Brain microvascular endothelial cell (primary cell): ENCODE measurements around the gene FAM117A.

ENCODE experiments used
- DNase-seq: peaks from one replicate; pipeline ENCODE4 v3.0.0-alpha.2; 2020
- H3K27ac ChIP-seq: fragments of 250-450 bp; sonication (Bioruptor Pico); 2 replicates; pipeline ENCODE4 v1.5.1; 2020; ENCODE audit warnings: mild to moderate bottlenecking, moderate library complexity
- H3K27me3 ChIP-seq: fragments of 250-450 bp; sonication (Bioruptor Pico); replicated peaks from 2 replicates; pipeline ENCODE4 v1.5.1; 2020; ENCODE audit warnings: mild to moderate bottlenecking
- H3K36me3 ChIP-seq: fragments of 250-450 bp; sonication (Bioruptor Pico); replicated peaks from 2 replicates; pipeline ENCODE4 v1.5.1; 2020; ENCODE audit warnings: mild to moderate bottlenecking
- H3K4me3 ChIP-seq: 2 replicates; pipeline ENCODE4 v1.5.1; 2011; ENCODE audit warnings: low read depth, mild to moderate bottlenecking, control low read depth, low read length, moderate library complexity
- CTCF ChIP-seq: IDR thresholded peaks from 2 replicates; pipeline ENCODE4 v1.5.1; 2011; ENCODE audit warnings: low read depth, mild to moderate bottlenecking, moderate library complexity, low read length, control low read depth, inconsistent platforms; ENCODE audit errors: missing control alignments
- in situ Hi-C: cut with HindIII; loops from 2 replicates; pipeline ENCODE4 v1.10.0; 2017; ENCODE audit warnings: low sequenced_read_pairs, low pct_ligation_motif_present

FAM117A gene

GRCh38 chr17:49696233-49696761, 67.6 kb downstream of the FAM117A start:
- peaks cover 15% of the 10 kb centered on the region for H3K36me3 ChIP-seq
- in situ Hi-C loops = no loop called here
- DNase-seq = no peak
- H3K27me3 ChIP-seq = no peaks in the 10 kb centered on the region
- no peak for TF ChIP-seq CTCF
- no peak overlapping the region for H3K4me3 ChIP-seq
- no peak overlapping the region for H3K27ac ChIP-seq

GRCh38 chr17:49695698-49696232, 68.2 kb downstream of the FAM117A start:
- DNase-seq = no peak
- Histone ChIP-seq H3K4me3 (no peak overlapping the region), H3K27me3 (no peaks in the 10 kb centered on the region), H3K27ac (no peak overlapping the region), H3K36me3 (peaks cover 10% of the 10 kb centered on the region)
- in situ Hi-C loops = no loop called here
- no peak for TF ChIP-seq CTCF

GRCh38 chr17:49694847-49695697, 68.9 kb downstream of the FAM117A start:
- no peak overlapping the region for H3K4me3 ChIP-seq
- H3K27me3 ChIP-seq = no peaks in the 10 kb centered on the region
- H3K36me3 ChIP-seq = peaks cover 3% of the 10 kb centered on the region
- no peak overlapping the region for H3K27ac ChIP-seq
- in situ Hi-C loops = no loop called here
- DNase-seq = no peak
- TF ChIP-seq CTCF = peak; percentile 93

GRCh38 chr17:49692751-49693150, 71.2 kb downstream of the FAM117A start:
- no peak for DNase-seq
- H3K27me3 ChIP-seq = no peaks in the 10 kb centered on the region
- no peak overlapping the region for H3K27ac ChIP-seq
- H3K36me3 ChIP-seq = no peaks in the 10 kb centered on the region
- in situ Hi-C loops = no loop called here
- no peak for TF ChIP-seq CTCF
- H3K4me3 ChIP-seq = no peak overlapping the region

GRCh38 chr17:49691677-49692191, 72.2 kb downstream of the FAM117A start:
- no peak for DNase-seq
- no peak for TF ChIP-seq CTCF

More at GRCh38 chr17:49691677-49692191, 72.2 kb downstream of the FAM117A start:
- no peaks in the 10 kb centered on the region for H3K27me3 ChIP-seq
- H3K27ac ChIP-seq = peak overlapping the region; percentile 48
- no peak overlapping the region for H3K4me3 ChIP-seq
- no peaks in the 10 kb centered on the region for H3K36me3 ChIP-seq
- in situ Hi-C loops = no loop called here
